Suppressor macrophage treated with lipopolysaccharide for 4 hours (primary cell): Measurements from ENCODE around the gene NME2.

Experiments
- DNase-seq: peaks from one replicate; pipeline ENCODE4 v3.0.0-alpha.2; 2020

Gene NME2

DNA sequence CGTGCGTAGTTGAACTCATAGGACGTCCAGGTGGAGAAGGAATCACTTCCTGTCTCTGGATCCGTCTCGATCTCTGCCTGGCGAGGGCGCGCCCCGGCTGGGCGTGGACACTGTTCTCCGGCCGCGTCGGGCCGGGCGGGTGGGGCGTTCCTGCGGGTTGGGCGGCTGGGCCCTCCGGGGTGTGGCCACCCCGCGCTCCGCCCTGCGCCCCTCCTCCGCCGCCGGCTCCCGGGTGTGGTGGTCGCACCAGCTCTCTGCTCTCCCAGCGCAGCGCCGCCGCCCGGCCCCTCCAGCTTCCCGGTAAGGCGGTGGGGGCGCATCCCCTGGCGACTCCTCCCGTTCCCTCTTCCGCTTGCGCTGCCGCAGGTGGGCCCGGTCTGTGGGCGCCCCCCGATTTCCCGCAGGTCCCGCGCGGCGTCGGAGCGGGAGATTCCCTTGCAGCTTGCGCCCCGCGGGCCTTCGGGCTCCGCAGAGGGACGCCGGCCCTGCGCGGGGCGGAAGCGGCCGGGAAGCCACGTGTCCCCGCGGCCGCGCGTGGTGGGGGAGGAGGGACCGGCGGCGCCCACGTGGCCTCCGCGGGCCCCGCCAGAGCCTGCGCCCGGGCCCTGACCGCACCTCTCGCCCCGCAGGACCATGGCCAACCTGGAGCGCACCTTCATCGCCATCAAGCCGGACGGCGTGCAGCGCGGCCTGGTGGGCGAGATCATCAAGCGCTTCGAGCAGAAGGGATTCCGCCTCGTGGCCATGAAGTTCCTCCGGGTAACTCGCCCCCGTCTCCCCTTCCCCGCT, at the start of gene NME2:
Gene NME2, plus strand, starts transcription at position 214 of the 789 bp plus-strand sequence. Its CDS starts 420 bp downstream, at position 634.
- DNase-seq = peak; percentile 90

DNA sequence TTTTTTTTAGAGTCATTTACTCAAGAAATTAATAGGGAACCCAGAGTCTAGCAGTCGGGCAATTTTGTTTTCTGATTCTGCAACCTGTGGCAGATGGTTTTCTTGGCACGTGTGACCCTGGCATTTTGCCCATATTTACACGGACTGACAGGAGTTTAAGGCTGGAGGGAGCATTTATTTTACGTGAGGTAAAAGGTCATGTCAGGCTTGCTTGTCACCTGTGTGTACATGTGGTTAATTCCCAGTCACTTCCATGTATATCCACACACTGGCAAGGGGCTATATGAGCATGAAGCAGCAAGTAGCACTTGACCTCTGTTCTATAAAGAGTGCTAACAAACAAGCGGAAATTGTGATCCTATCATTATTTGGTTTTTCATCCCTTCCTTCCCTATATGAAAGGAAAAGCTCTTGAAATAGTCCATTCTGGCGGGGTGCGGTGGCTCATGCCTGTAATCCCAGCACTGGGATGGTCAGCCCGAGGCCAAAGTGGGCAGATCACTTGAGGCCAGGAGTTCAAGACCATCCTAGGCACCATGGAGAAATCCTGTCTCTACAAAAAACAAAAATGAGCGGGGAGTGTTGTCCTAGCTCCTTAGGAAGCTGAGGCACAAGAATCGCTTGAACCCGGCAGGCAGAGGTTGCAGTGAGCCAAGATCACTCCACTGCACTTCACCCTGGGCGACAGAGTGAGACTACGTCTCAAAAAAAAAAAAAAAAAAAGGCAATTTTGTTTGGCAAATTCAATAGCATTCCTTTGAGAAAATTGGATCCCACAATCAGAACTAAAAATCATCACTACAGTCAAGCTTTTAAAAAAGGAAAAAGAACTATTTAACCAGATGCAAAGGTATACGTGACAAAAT, 47.6 kb upstream of the NME2 start:
- DNase-seq = peak; percentile 10

GRCh38 chr17:51119415-51120356, 46.5 kb upstream of the NME2 start:
- peak; percentile 57 for DNase-seq

- no peak for DNase-seq
Observed at GRCh38 chr17:51120357-51120738, 45.9 kb upstream of the NME2 start.

DNA sequence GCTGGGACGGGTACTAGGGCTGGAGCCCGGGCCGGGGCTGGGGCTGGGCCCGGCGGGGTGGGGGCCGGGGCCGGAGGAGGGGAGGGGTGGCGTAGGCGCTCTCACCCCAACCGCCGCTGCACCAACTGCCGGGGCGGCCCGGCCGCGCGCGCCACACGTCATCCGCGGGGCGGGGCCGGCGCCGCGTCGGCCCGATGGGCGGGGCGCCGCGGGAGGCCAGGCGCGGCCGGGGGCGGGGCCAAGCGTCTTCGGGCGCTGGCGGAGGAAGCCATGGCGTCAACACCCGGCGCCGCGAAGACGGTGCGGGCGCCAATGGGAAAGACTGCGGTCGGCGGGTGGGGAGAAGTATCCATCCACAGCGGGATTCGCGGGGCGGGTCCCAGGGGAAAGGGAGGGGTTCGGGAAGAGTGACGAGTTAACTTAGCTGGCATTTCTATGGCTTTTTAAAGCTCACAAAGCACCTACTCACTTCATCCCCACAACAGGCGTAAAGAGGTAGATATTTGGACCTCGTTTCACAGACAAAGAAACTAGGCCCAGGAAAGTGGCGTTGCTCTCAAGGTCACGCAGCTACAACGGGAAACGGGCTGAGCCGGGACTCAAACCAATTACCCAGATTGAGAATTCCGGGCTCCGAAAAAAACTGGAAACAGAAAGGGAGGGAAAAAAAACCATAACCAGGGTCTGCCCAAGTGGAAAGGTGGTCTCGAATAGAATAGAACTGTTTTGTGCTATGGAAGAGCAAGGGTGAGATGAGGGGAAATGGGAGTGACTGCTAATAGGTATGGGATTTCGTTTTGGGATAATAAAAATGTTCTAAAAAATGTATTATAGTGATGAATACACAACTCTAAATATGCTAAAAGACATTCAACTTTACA, 45.2 kb upstream of the NME2 start, which contains the start of gene SPAG9:
Gene SPAG9, minus strand, starts transcription at position 130 of the 881 bp plus-strand sequence. CDS start 212 bp downstream, outside the sequence.
- DNase-seq = peak; percentile 99

- DNase-seq = peak; percentile 100
Observed at GRCh38 chr17:51121620-51122472, 44.4 kb upstream of the NME2 start.

GRCh38 chr17:51122473-51123115, 43.6 kb upstream of the NME2 start:
- peak; percentile 18 for DNase-seq

- DNase-seq = no peak
Observed at GRCh38 chr17:51124640-51125503, 41.3 kb upstream of the NME2 start.

DNA sequence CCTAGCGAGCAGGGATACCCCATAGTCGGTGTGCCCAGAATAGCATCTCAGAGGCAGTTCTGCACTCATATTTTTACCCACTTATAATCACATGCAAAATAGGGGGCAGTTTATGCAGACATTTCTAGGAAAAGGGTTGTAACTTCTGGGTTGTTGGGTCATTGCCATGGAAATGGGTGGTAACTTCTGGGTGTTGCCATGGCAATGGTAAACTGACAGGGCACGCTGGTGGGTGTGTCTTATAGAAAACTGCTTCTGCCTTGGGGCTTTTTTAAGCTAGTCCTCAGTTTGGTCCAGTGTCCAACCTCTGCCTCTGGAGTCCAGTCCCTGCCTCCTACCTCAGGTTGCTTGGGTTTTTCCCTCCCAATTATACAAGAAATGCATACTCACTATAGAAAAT, 38.1 kb upstream of the NME2 start:
- peak; percentile 84 for DNase-seq

- DNase-seq = peak; percentile 38
Observed at GRCh38 chr17:51132964-51133319, 33.3 kb upstream of the NME2 start.

DNA sequence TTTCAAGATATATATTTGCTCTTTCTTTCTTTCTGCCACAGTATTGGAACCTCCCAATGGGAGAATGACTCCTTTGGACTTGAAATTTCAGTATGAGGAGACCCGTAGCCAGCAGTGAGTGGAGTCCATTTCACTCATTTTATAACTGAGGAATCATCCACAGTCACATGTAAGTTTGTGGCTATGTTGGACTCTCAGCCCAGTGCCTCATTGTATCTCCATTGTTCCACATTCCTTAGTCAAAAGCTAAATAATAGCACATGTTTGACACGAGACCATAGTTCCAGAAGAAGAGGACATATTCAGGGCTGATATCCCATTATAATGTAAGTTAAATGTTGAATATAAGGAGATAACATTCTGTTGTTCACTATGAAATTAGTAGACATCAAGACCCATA, 32.8 kb upstream of the NME2 start:
- DNase-seq = no peak

DNA sequence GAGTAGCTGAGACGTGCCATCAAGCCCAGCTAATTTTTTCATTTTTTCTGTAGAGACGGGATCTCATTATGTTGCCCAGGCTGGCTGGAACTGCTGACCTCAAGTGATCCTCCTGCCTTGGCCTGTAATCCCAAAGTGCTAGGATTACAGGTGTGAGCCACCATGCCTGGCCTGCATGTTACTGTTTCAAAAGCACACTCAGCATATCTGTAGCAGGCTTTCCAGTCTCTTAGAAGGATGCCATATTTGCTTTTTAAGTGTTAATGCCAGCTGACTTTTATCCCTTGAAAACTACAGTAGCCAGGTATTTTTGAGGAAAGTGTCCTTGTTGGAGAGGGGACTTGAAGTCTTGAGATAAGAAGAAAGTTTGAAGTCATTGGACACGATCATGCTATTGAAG, 30.3 kb upstream of the NME2 start:
- DNase-seq = no peak

GRCh38 chr17:51142597-51142996, 23.6 kb upstream of the NME2 start:
- DNase-seq = no peak

DNA sequence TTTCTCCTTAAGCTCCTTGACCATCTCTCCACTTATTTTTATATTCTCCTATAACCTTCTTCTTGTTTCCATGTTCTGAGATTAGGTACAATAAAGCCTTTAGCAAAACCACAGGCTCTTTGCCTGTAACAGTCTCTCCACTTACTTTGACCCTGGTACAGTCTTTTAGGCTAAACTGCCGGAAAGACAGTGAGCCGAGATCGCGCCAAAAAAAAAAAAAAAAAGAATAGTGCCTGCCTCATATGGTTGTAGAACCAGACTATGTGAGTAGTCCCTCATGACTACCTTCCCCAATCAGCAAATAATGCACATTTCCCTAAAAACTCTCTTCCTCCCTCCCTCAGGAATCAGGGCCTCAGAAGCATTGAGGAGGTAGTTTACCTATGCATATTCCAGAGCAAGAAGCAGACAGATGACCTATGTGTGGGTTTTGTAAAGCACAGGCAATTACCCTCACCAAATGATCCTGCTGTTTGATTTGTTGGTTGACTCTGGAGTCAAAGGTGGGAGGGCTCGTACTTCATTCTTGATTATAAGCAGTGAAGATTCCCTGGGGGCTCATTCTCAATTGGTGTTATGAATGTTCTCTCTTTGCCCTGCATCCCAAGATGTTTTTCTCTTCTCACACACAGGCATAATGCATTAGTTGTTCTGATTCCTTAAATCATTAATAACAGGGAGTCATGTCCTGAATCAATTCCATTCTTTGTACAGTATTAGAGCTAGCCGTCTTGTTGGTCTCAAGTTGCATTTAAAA, 21.8 kb upstream of the NME2 start:
- no peak for DNase-seq

DNA sequence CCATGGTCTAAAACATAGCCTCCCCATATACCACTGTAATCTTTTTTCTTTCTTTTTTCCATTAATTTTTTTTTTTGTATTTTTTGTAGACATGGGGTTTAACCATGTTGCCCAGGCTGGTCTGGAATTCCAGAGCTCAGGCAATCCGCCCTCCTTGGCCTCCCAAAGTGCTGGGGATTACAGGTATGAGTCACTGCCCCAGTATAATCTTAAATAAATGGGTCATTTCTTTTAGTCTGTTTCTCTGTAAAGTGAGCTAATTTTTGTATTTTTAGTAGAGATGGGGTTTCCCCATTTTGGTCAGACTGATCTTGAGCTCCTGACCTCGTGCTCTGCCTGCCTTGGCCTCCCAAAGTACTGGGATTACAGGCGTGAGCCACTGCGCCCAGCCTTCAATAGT, 18.6 kb upstream of the NME2 start:
- DNase-seq = peak; percentile 73

DNA sequence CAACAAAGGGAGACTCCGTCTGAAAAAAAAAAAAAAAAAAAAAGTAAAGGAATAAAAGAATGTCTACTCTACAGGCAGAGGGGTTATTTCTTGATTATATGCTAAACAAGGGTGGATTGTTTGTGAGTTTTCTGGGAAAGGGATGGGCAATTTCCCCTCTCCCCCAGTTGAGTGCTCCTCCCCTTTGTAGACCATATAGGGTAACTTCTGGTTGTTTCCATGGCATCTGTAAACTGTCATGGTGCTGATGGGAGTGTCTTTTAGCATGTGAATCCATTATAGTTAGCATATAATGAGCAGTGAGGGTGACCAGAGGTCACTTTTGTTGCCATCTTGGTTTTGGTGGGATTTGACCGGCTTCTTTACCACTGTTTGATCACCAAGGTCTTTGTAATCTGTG, 17.0 kb upstream of the NME2 start:
- no peak for DNase-seq

DNA sequence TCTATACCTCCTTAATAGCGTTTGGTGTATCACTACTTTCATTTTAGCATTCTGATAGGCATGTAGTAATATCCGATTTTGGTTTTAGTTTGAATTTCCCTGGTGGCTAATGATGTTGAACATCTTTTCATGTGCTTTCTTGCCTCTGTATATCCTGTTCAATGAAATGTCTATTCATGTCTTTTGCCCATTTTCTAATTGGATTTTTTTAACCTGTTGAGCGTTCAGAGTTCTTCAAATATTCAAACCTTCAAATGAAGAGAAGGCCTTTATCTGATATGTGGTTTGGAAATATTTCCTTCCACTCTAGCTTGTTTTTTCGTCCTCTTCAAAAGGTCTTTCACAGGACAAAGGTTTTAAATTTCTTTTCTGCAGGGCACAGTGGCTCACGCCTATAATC, 15.3 kb upstream of the NME2 start:
- no peak for DNase-seq

DNA sequence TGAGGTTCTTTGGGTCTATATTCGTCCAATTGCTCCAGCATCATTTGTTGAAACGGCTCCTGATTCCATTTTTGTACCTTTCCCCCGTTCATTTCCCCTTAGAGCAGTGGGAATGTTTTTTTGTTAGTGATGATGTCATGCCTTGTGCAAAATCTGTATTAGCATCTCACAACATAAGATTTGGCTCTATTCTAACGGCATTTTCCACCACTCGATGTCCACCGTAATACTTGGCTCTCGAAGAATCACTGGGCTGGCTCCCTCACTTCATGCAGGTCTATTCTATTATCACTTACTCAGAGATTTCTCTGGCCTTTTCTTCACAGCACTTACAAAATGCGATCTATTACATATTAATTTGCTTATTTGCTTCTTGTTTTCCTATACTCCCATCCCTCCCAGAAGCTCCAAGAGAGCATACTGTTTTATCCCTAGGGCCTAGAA, 13.4 kb upstream of the NME2 start:
- DNase-seq = peak; percentile 36
